ENCODE results near the gene TARBP2.

DNA sequence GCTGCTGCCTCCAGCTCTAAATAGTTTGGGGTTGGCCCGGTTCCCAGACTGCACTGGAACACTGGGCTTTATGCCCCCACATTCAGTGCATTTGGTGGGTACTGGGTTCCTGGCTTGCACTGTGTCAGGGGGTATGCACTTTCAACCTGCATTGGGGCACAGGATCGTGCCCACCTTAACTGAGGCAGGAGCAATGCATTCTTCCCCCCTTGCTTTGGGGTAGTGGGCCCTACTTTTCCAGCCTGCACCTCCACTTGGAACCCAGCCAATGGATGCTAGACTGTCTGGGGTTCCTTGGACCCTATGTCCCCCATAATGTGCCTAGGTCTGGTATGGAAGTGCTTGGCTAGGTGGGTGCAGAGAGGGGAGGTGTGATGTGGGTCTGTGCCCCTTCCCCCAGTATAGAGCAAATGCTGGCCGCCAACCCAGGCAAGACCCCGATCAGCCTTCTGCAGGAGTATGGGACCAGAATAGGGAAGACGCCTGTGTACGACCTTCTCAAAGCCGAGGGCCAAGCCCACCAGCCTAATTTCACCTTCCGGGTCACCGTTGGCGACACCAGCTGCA, 615 bp downstream of the TARBP2 start:
- TF ChIP-seq, protein P1, sequence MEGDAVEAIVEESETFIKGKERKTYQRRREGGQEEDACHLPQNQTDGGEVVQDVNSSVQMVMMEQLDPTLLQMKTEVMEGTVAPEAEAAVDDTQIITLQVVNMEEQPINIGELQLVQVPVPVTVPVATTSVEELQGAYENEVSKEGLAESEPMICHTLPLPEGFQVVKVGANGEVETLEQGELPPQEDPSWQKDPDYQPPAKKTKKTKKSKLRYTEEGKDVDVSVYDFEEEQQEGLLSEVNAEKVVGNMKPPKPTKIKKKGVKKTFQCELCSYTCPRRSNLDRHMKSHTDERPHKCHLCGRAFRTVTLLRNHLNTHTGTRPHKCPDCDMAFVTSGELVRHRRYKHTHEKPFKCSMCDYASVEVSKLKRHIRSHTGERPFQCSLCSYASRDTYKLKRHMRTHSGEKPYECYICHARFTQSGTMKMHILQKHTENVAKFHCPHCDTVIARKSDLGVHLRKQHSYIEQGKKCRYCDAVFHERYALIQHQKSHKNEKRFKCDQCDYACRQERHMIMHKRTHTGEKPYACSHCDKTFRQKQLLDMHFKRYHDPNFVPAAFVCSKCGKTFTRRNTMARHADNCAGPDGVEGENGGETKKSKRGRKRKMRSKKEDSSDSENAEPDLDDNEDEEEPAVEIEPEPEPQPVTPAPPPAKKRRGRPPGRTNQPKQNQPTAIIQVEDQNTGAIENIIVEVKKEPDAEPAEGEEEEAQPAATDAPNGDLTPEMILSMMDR (IDR thresholded peaks at IDR 0.05; ENCODE audit: low read depth, low read length) = no peak
- no peak for TF ChIP-seq POLR2A (IDR thresholded peaks at IDR 0.05; ENCODE audit: extremely low read depth, insufficient read length)
- TF ChIP-seq MAX (IDR thresholded peaks at IDR 0.05; ENCODE audit: low read depth, low read length) = no peak
